SH-SY5Y (cell line): ENCODE measurements around the gene WDR89.

Experiments used
- GATA2 ChIP-seq: IDR thresholded peaks from 2 replicates; pipeline ENCODE4 v1.6.1; 2011; ENCODE audit warnings: mild to moderate bottlenecking, low read depth, low read length
- GATA3 ChIP-seq: IDR thresholded peaks from 2 replicates; pipeline ENCODE4 v1.6.1; 2011; ENCODE audit warnings: low read depth, mild to moderate bottlenecking, low read length, moderate library complexity

GRCh38 chr14:63596998-63597658 lies 44.5 kb downstream of the WDR89 start:
- TF ChIP-seq GATA2 (no peak), GATA3 (no peak)
